ENCODE data around the gene CREB3L1. TPM values are rescaled to one million over a fixed set of nuclear protein-coding genes. Genes with fewer than 3 reads are reported as not detected.
A peak's percentile ranks its signal among the peaks of the same experiment; 100 is the strongest.

Gene CREB3L1
- total RNA-seq, 1 donor from 2014 or later: 0.09 TPM

DNA sequence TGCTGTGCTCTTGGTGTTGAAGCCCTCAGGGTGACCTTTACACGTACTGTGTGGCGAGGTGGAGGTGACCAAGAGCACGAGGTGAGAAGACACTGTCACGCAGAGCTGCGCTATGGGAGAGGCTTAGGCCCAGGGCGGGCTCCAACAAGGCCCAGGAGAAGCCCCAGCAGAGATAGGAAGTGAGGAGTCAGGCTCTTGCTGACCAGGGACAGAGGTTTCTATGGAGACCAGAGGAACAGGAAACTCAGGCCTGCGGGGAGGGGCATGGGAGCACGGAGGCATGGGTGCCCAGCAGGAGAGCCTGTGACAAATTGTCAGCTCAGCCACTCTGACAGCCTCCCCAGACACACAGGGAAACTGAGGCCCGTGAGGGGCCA is 85.6 kb downstream of the CREB3L1 start:
- no peak for DNase-seq
- intact Hi-C loops (cut with micrococcal nuclease): no loop called here
- Mint-ChIP-seq H3K36me3 (ENCODE audit: low read depth) (peaks cover 6% of the 10 kb centered on the region), H3K27me3 (no peaks in the 10 kb centered on the region), H3K27ac (no peak overlapping the region), H3K9me3 (no peaks in the 10 kb centered on the region), H3K4me3 (peak overlapping the region; percentile 88), H3K4me1 (peaks cover 29% of the 10 kb centered on the region)

DNA sequence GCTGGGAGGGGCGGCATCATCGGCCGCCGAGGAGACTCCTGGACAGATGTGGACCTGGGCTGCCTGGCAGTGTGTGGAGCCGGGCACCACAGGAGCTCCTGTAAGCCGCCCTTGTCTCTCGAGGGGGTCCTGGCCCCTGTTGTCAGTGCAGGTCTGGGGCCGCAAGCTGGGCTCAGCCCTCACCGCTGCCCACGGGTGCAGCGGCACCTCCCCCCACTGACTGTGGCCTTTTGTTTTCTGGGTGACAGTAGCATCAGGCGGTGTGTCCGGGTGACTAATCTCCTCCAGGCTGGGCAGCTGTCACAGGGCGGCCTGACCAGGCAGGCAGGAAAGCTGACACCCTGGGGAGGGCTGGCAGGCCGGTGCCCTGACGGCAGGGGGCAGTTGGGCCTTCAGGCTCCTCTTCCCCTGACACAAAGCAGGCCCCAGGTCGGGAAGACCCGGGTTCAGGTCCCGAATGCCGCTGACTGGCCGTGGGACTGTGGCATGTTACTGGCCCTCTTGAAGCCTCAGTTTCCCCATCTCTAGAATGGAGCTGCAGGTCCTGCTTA is 86.1 kb downstream of the CREB3L1 start:
- no peak for DNase-seq
- H3K36me3 Mint-ChIP-seq (ENCODE audit: low read depth): peaks cover 8% of the 10 kb centered on the region
- peaks cover 29% of the 10 kb centered on the region for H3K4me1 Mint-ChIP-seq
- H3K9me3 Mint-ChIP-seq: no peaks in the 10 kb centered on the region
- H3K27ac Mint-ChIP-seq: no peak overlapping the region
- H3K4me3 Mint-ChIP-seq: no peak overlapping the region
- H3K27me3 Mint-ChIP-seq: no peaks in the 10 kb centered on the region
- intact Hi-C loops (cut with micrococcal nuclease): no loop called here

DNA sequence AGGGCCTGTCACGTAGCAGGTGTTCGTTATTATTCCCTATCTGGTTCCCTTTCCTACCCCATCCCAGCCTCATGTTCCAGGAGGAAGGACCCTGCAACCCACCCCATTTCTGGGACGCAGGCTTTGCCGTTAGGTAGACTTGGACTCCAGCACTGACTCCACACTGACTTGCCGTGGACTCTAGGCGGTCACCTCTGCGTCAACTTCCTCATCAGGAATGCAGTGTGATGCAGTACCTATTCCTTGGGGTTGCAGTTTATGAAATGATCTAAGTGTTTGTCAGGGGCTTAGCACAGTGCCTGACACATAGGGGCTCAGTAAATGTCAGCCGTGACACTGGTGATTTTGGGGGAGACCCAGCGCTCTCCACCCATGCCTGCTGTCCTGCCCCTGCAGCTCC is 86.6 kb downstream of the CREB3L1 start:
- intact Hi-C loops (cut with micrococcal nuclease): no loop called here
- no peaks in the 10 kb centered on the region for H3K27me3 Mint-ChIP-seq
- no peak for DNase-seq
- H3K27ac Mint-ChIP-seq: no peak overlapping the region
- peaks cover 29% of the 10 kb centered on the region for H3K4me1 Mint-ChIP-seq
- H3K9me3 Mint-ChIP-seq: no peaks in the 10 kb centered on the region
- H3K4me3 Mint-ChIP-seq: no peak overlapping the region
- H3K36me3 Mint-ChIP-seq (ENCODE audit: low read depth): peaks cover 12% of the 10 kb centered on the region

DNA sequence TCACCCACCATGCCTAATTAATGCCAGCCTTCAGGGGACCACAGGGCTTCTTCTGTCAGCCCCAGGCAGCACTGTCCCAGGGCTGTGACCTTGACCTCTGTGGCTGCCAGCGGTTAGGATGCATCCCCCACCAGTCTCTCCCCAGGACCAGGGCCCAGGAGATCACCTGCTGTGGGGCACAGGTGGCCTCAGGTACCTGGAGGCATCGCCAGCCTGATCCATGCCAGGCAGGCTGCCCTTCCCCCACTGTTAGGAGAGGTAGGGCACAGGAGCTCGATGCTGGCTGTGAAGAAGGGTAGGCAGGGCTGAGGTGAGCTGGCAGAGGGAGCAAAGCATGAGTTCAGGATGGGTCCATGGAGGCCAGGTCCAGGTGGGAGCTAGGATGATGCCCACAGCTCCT is 87.3 kb downstream of the CREB3L1 start:
- Mint-ChIP-seq H3K27ac (peak overlapping the region; percentile 4), H3K9me3 (no peaks in the 10 kb centered on the region), H3K4me3 (no peak overlapping the region), H3K36me3 (ENCODE audit: low read depth) (peaks cover 18% of the 10 kb centered on the region), H3K4me1 (peaks cover 30% of the 10 kb centered on the region), H3K27me3 (no peaks in the 10 kb centered on the region)
- intact Hi-C loops (cut with micrococcal nuclease): loop anchor here (5.0 kb wide), 1 partner anchor 127 kb away; no protein-coding TSS in a partner anchor
- no peak for DNase-seq

DNA sequence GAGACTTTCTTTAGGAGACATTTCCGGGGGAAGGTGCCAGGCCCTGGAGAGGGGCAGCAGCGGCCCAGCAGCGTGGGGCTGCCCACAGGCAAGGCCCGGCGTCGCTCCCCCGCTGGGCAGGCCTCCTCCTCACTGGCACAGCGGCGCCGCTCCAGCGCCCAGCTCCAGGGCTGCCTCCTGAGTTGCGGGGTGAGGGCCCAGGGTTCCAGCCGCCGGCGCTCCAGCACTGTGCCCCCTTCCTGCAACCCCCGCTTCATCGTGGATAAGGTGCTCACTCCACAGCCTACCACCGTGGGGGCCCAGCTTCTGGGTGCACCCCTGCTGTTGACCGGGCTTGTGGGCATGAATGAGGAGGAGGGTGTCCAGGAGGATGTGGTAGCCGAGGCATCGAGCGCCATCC is 88.8 kb downstream of the CREB3L1 start:
- peaks cover 22% of the 10 kb centered on the region for H3K4me1 Mint-ChIP-seq
- no peak overlapping the region for H3K4me3 Mint-ChIP-seq
- no peak overlapping the region for H3K27ac Mint-ChIP-seq
- H3K36me3 Mint-ChIP-seq (ENCODE audit: low read depth): peaks cover 25% of the 10 kb centered on the region
- intact Hi-C loops (cut with micrococcal nuclease): loop anchor here (5.0 kb wide), 1 partner anchor 129 kb away; no protein-coding TSS in a partner anchor
- no peak for DNase-seq
- no peaks in the 10 kb centered on the region for H3K9me3 Mint-ChIP-seq
- no peaks in the 10 kb centered on the region for H3K27me3 Mint-ChIP-seq

DNA sequence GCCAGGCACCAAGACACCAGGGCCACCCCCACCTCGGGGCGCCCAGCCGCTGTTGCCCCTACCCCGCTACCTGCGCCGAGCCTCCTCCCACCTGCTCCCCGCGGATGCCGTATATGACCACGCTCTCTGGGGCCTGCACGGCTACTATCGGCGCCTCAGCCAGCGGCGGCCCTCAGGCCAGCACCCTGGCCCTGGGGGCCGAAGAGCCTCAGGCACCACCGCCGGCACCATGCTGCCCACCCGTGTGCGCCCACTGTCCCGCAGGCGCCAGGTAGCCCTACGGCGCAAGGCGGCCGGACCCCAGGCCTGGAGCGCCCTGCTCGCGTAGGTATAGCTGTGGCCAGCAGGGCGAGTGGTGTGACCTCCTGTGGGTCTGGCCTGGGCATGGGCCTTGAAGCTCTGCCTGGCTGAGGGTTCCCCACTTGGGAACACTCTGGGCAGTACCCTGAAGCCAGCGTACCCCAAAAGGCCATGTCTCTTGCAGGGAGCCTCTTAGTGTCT is 89.2 kb downstream of the CREB3L1 start:
- Mint-ChIP-seq H3K4me3 (no peak overlapping the region), H3K36me3 (ENCODE audit: low read depth) (peaks cover 27% of the 10 kb centered on the region), H3K27ac (no peak overlapping the region), H3K27me3 (no peaks in the 10 kb centered on the region), H3K9me3 (no peaks in the 10 kb centered on the region), H3K4me1 (peaks cover 20% of the 10 kb centered on the region)
- DNase-seq: no peak
- intact Hi-C loops (cut with micrococcal nuclease): loop anchor here (1.0 to 5.0 kb wide), 2 partner anchors 14 to 129 kb away; no protein-coding TSS in a partner anchor

DNA sequence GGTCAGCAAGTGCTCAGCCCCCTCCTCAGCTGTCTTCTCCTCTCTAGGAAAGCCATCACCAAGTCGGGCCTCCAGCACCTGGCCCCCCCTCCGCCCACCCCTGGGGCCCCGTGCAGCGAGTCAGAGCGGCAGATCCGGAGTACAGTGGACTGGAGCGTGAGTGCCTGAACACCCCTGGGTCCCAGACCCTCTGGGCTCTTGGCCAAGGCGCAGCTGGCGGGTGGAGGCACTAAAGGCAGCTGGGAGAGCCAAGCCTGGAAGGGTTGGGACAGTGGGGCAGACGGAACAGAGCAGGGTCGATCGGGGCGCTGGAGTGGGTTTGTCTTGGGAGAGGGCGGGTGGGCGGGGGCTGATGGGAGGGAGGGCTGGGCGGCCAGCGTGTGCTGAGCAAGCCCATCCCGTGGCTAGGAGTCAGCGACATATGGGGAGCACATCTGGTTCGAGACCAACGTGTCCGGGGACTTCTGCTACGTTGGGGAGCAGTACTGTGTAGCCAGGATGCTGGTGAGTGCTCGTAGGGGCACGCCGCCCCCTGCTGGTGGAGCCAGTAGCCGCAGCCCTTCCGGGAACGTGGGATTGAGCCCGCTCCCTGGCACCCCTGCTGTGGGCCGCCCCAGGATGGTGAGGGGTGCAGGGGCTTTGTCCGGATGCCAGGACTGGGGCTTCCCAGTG is 89.9 kb downstream of the CREB3L1 start:
- H3K9me3 Mint-ChIP-seq: no peaks in the 10 kb centered on the region
- peaks cover 29% of the 10 kb centered on the region for H3K36me3 Mint-ChIP-seq (ENCODE audit: low read depth)
- intact Hi-C loops (cut with micrococcal nuclease): loop anchor here (1.0 to 5.0 kb wide), 2 partner anchors 15 to 130 kb away; no protein-coding TSS in a partner anchor
- H3K4me1 Mint-ChIP-seq: peaks cover 17% of the 10 kb centered on the region
- H3K4me3 Mint-ChIP-seq: no peak overlapping the region
- peak overlapping the region; percentile 71 for H3K27ac Mint-ChIP-seq
- no peaks in the 10 kb centered on the region for H3K27me3 Mint-ChIP-seq
- peak; percentile 92 for DNase-seq

DNA sequence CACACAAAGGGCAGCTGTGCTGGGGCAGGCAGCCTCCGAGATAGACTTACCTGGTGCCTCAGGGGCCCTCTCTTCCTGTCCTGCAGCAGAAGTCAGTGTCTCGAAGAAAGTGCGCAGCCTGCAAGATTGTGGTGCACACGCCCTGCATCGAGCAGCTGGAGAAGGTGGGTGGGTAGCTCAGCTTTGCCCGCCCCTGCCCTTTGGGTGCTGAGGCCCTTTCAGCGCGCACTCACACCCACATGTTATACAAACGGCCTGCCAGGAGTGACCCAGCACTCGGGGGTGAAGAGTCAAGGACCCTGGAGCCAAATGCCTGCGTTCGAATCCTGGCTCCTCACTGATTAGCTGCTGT is 90.4 kb downstream of the CREB3L1 start:
- intact Hi-C loops (cut with micrococcal nuclease): loop anchor here (1.0 to 5.0 kb wide), 2 partner anchors 16 to 131 kb away; no protein-coding TSS in a partner anchor
- DNase-seq: no peak
- no peak overlapping the region for H3K4me3 Mint-ChIP-seq
- H3K36me3 Mint-ChIP-seq (ENCODE audit: low read depth): peaks cover 30% of the 10 kb centered on the region
- no peaks in the 10 kb centered on the region for H3K27me3 Mint-ChIP-seq
- no peak overlapping the region for H3K27ac Mint-ChIP-seq
- H3K9me3 Mint-ChIP-seq: no peaks in the 10 kb centered on the region
- H3K4me1 Mint-ChIP-seq: peaks cover 13% of the 10 kb centered on the region

DNA sequence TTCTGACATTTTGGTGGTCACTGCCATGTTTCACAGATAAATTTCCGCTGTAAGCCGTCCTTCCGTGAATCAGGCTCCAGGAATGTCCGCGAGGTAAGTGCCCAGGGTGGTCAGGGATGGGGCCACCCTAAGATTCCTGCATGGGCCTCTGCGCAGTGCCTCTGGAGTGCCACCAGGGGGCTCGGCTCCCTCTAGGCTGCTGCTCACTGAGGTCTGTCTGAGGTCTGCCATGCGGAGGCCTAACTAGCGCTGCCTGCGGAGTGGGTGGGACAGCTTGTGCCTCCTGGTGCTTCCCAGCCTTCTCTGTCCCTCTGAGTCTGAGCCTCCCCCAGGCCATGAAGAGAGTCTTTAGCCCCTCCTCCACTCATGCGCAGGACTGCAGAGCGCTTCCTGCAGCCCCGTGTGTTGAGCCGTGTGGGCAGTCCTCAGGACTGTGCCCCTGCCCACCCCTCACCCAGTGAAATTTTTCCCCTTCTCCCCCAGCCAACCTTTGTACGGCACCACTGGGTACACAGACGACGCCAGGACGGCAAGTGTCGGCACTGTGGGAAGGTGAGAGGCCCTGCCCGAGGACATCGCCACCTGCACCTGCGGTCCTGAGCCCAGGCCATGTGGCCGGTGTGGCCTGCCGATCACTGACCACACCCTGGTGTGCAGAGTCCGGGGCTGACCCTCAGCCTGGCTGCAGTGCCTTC is 92.1 kb downstream of the CREB3L1 start:
- intact Hi-C loops (cut with micrococcal nuclease): loop anchor here (1.0 to 5.0 kb wide), 2 partner anchors 132 to 169 kb away; no protein-coding TSS in a partner anchor
- no peak overlapping the region for H3K27ac Mint-ChIP-seq

DNA sequence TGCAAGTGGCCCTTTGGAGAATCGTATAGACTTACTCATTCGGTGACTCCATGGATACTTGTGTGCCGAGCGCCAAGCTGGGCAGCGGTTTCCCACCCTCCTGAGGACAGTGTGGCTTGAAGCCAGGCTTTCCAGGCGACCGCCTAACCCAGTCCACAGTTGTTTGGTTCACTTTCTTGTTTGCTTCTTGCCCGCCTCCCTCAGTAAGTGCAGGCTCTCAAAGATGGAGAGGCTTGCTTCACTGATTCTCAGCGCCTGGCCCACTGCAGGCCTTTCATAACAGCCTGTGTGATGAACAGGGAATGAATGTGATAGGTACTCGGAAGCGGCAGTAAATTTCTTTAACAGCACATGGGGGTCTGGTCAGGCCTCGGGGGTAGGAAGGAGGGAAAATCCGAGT is 92.8 kb downstream of the CREB3L1 start:
- DNase-seq: no peak
- intact Hi-C loops (cut with micrococcal nuclease): no loop called here
- H3K36me3 Mint-ChIP-seq (ENCODE audit: low read depth): peaks cover 36% of the 10 kb centered on the region
- H3K27ac Mint-ChIP-seq: no peak overlapping the region
- no peaks in the 10 kb centered on the region for H3K9me3 Mint-ChIP-seq
- H3K4me3 Mint-ChIP-seq: no peak overlapping the region
- H3K27me3 Mint-ChIP-seq: no peaks in the 10 kb centered on the region
- H3K4me1 Mint-ChIP-seq: peaks cover 7% of the 10 kb centered on the region

More for the DNA sequence above, 92.1 kb downstream of the CREB3L1 start:
- DNase-seq: peak; percentile 87
- Mint-ChIP-seq H3K4me1 (peaks cover 11% of the 10 kb centered on the region), H3K36me3 (ENCODE audit: low read depth) (peaks cover 32% of the 10 kb centered on the region), H3K9me3 (no peaks in the 10 kb centered on the region), H3K27me3 (no peaks in the 10 kb centered on the region), H3K4me3 (no peak overlapping the region)

Other genes with a start within 250 kb of the CREB3L1 start
- gene PHF21A, start 156.2 kb upstream of the CREB3L1 start, total RNA-seq: 33.7 and 33.9 TPM in 2 replicates
- 87.4 and 94.7 TPM in 2 replicates for gene DGKZ, start 69.8 kb downstream of the CREB3L1 start, total RNA-seq
- gene MDK, start 104.0 kb downstream of the CREB3L1 start, total RNA-seq: 5.4 and 7.1 TPM in 2 replicates
- 0.80 and 0.84 TPM in 2 replicates for gene CHRM4, start 114.1 kb downstream of the CREB3L1 start, total RNA-seq

All from activated CD4-positive, alpha-beta T cell treated with anti-CD3 and anti-CD28 coated beads, Interleukin-2, amount 10 ng/mL, durations not matched to agents 24 days and 14 days (primary cell).